Activated B cell treated with CpG ODN at 0.5 μM for 24 hours (primary cell): ENCODE data around the gene CNTFR. TPM values are rescaled to one million over a fixed set of nuclear protein-coding genes. Genes with fewer than 3 reads are reported as not detected.
"Not testable (repeated sequence)": the region's sequence is repeated elsewhere in the genome, so short reads cannot be mapped to it uniquely, and the experiment has no call there.

ENCODE experiments used
- ATAC-seq: fragments of 200-7000 bp; cut with Tn5 transposase; one replicate; pipeline ENCODE4 v1.10.0; 2021; ENCODE audit warnings: low read depth, mild to moderate bottlenecking, moderate library complexity
- CTCF ChIA-PET: fragments of 350-600 bp; sonication (Branson Sonifier 250); formaldehyde crosslinking; loops from one replicate; lab custom pipeline; 2021; ENCODE audit warnings: antibody characterized with exemption; lab: Charles Lee
- POLR2A ChIA-PET: fragments of 350-600 bp; sonication (Branson Sonifier 250); formaldehyde crosslinking; loops from one replicate; lab custom pipeline; 2021; ENCODE audit warnings: antibody characterized with exemption; lab: Charles Lee
- DNase-seq: peaks from one replicate; pipeline ENCODE4 v3.0.0; 2022
- H3K27ac Mint-ChIP-seq: one replicate; pipeline ENCODE4 v1.8.0; 2020; ENCODE audit warnings: mixed read lengths
- H3K27me3 Mint-ChIP-seq: one replicate; pipeline ENCODE4 v1.8.0; 2021; ENCODE audit warnings: mixed read lengths
- H3K36me3 Mint-ChIP-seq: one replicate; pipeline ENCODE4 v1.8.0; 2021; ENCODE audit warnings: low read depth, mixed read lengths
- H3K4me1 Mint-ChIP-seq: one replicate; pipeline ENCODE4 v1.8.0; 2021; ENCODE audit warnings: mixed read lengths
- H3K4me3 Mint-ChIP-seq: one replicate; pipeline ENCODE4 v1.8.0; 2020; ENCODE audit warnings: mild to moderate bottlenecking, mixed read lengths
- H3K9me3 Mint-ChIP-seq: one replicate; pipeline ENCODE4 v1.8.0; 2020; ENCODE audit warnings: mixed read lengths
- CTCF ChIP-seq: fragments of 200-600 bp; IDR thresholded peaks from one replicate; pipeline ENCODE4 v1.8.0; 2022; ENCODE audit warnings: antibody characterized with exemption, mild to moderate bottlenecking
- intact Hi-C: fragments of 100-400 bp; cut with micrococcal nuclease; formaldehyde crosslinking; loops from one replicate; pipeline ENCODE4 v1.15.1; 2024
- total RNA-seq: library from RNA; stranded (reverse); gene quantifications from 2 replicates; pipeline ENCODE4 v1.2.3, GENCODE V29; 2022

The CNTFR gene
- not detected in 2 replicates for total RNA-seq

GRCh38 chr9:34589636-34590380, at the start of gene CNTFR:
TSS of gene CNTFR (minus strand) at chr9:34589724. CDS start at chr9:34568981, 20,743 bp downstream.
- Mint-ChIP-seq H3K4me3 (peak within 1 kb of the TSS; percentile 77), H3K27ac (no peak within 1 kb of the TSS), H3K27me3 (peaks cover 78% of the 10 kb centered on the region), H3K36me3 (no peaks in the 10 kb centered on the region), H3K4me1 (peaks cover 46% of the 10 kb centered on the region), H3K9me3 (no peaks in the 10 kb centered on the region)
- DNase-seq (peak; percentile 36), ATAC-seq (no peak)
- ChIA-PET POLR2A (interaction anchor here (0.6 kb wide), 1 partner anchor 280 kb away, joined by 4 read pairs; no protein-coding TSS in a partner anchor), CTCF (no interaction called here)
- TF ChIP-seq CTCF, result no peak
- intact Hi-C loops, result loop anchor here (2.0 to 5.0 kb wide), 2 partner anchors 257 to 963 kb away; no protein-coding TSS in a partner anchor

- H3K27ac Mint-ChIP-seq, ATAC-seq, H3K36me3 Mint-ChIP-seq, H3K9me3 Mint-ChIP-seq, DNase-seq, H3K27me3 Mint-ChIP-seq, H3K4me3 Mint-ChIP-seq: not testable (repeated sequence)
- peaks cover 25% of the 10 kb centered on the region for H3K4me1 Mint-ChIP-seq
- intact Hi-C loops, result loop anchor here (5.0 to 10.0 kb wide), 2 partner anchors 312 to 345 kb away; partner anchors contain the start of genes DNAJB5, KIF24 and NUDT2
- CTCF ChIA-PET, result interaction anchor here (1.4 to 1.8 kb wide), 2 partner anchors 9 to 26 kb away, joined by 3 to 6 read pairs; no protein-coding TSS in a partner anchor
- POLR2A ChIA-PET, result interaction anchor here (2.9 to 3.2 kb wide), 2 partner anchors 8 to 25 kb away, joined by 19 to 44 read pairs; partner anchors contain the start of gene GALT
Observed at GRCh38 chr9:34639322-34639721, 49.8 kb upstream of the CNTFR start.

GRCh38 chr9:34638138-34638445, 48.6 kb upstream of the CNTFR start:
- peak overlapping the region; percentile 78 for H3K27ac Mint-ChIP-seq
- DNase-seq (no peak), ATAC-seq (no peak)
- no peak for TF ChIP-seq CTCF
- peak overlapping the region; percentile 87 for H3K4me3 Mint-ChIP-seq
- no peaks in the 10 kb centered on the region for H3K27me3 Mint-ChIP-seq
- peaks cover 29% of the 10 kb centered on the region for H3K4me1 Mint-ChIP-seq
- ChIA-PET POLR2A (interaction anchor here (0.6 to 5.5 kb wide), 12 partner anchors 9 to 1046 kb away, joined by 3 to 44 read pairs (median 6); partner anchors contain the start of genes ARID3C, DCTN3, FAM219A and GALT), CTCF (interaction anchor here (1.4 to 5.2 kb wide), 4 partner anchors 9 to 27 kb away, joined by 3 to 62 read pairs (median 15); partner anchors contain the start of genes GALT and RPP25L)
- intact Hi-C loops, result loop anchor here (1.0 to 10.0 kb wide), 3 partner anchors 180 to 347 kb away; partner anchors contain the start of genes DNAI1, DNAJB5, FAM219A and KIF24
- no peaks in the 10 kb centered on the region for H3K9me3 Mint-ChIP-seq
- peaks cover 2% of the 10 kb centered on the region for H3K36me3 Mint-ChIP-seq

- TF ChIP-seq CTCF, result no peak
- POLR2A ChIA-PET, result interaction anchor here (0.6 to 5.5 kb wide), 14 partner anchors 8 to 1047 kb away, joined by 3 to 44 read pairs (median 5); partner anchors contain the start of genes ARID3C, DCTN3, FAM219A and GALT
- DNase-seq (peak; percentile 93), ATAC-seq (peak; percentile 95)
- H3K4me3 Mint-ChIP-seq, result peak within 1 kb of the TSS; percentile 87
- peaks cover 2% of the 10 kb centered on the region for H3K36me3 Mint-ChIP-seq
- no peaks in the 10 kb centered on the region for H3K9me3 Mint-ChIP-seq
- H3K4me1 Mint-ChIP-seq, result peaks cover 29% of the 10 kb centered on the region
- peak within 1 kb of the TSS; percentile 78 for H3K27ac Mint-ChIP-seq
- intact Hi-C loops, result loop anchor here (1.0 to 10.0 kb wide), 6 partner anchors 9 to 347 kb away; partner anchors contain the start of genes DNAI1, DNAJB5, FAM219A and GALT
- no peaks in the 10 kb centered on the region for H3K27me3 Mint-ChIP-seq
- CTCF ChIA-PET, result interaction anchor here (1.0 to 5.2 kb wide), 4 partner anchors 9 to 34 kb away, joined by 4 to 62 read pairs (median 15); partner anchors contain the start of genes GALT and RPP25L
Observed at GRCh38 chr9:34637356-34638137, 48.0 kb upstream of the CNTFR start, which contains the start of gene SIGMAR1. TSS of gene SIGMAR1 (minus strand) at chr9:34637787. CDS start at chr9:34637697, 90 bp downstream.
